Measurements from ENCODE around the gene MSMO1. TPM values are rescaled to one million over a fixed set of nuclear protein-coding genes. Genes with fewer than 3 reads are reported as not detected.

MSMO1 gene
- polyA plus RNA-seq, 1 donor from 2014 or later, result 242 TPM

GRCh38 chr4:165361810-165362209 is 34.3 kb downstream of the MSMO1 start:
- H2AFZ ChIP-seq (ENCODE audit: low read depth, low read length), result no peak overlapping the region

DNA sequence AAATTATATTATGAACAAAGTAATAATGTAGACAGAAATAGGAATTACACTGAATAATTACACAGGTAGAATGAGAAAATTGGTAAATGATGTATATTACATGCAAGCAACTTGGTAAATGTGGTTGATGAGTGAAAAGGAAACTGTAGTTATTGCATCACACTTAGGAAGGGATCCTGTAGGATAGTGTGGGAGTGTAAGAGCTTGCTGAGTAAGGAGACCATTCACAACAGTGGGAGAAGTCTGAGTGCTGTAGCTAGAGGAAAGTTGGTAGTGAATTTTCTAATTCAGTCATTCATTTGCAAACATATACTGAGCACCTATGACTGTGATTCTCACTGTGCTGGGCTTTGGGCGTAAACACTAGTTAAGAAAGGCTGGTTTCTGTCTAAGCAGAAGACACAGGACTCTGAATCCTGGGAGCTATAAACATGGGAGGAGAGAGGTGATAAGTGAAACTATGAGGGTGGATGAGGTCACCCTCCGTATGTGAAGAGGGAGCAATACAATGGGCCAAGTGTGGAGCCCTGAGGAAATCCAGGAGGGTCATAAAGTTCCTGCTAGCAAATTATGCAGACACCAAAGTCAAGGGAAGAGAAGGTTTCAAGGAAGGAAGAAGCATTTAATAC is 37.1 kb downstream of the MSMO1 start:
- H3K27ac ChIP-seq (ENCODE audit: low read length), result no peak overlapping the region
- H3K9me3 ChIP-seq (ENCODE audit: low read length), result no peaks in the 10 kb centered on the region
- no peak overlapping the region for H3K4me2 ChIP-seq (ENCODE audit: low read length)
- H2AFZ ChIP-seq (ENCODE audit: low read depth, low read length), result no peak overlapping the region
- H3K27me3 ChIP-seq (ENCODE audit: insufficient read depth, low read depth, low read length), result no peaks in the 10 kb centered on the region
- H3K79me2 ChIP-seq (replicated peaks; ENCODE audit: insufficient read depth, low read length), result no peaks in the 10 kb centered on the region
- H3F3A ChIP-seq (ENCODE audit: insufficient read depth, low read length, poor library complexity, severe bottlenecking), result no peaks in the 10 kb centered on the region
- no peak overlapping the region for H3K9ac ChIP-seq (ENCODE audit: low read length)
- no peaks in the 10 kb centered on the region for H3K36me3 ChIP-seq (ENCODE audit: insufficient read depth, low read length)
- no peaks in the 10 kb centered on the region for H4K20me1 ChIP-seq (ENCODE audit: insufficient read depth)
- H3K4me3 ChIP-seq (ENCODE audit: low read length), result no peak overlapping the region
- no peaks in the 10 kb centered on the region for H3K9me2 ChIP-seq (ENCODE audit: insufficient read depth, low read length)
- TF ChIP-seq EP300 (conservative IDR thresholded peaks at IDR 0.05; ENCODE audit: poor library complexity, severe bottlenecking), result no peak
- TF ChIP-seq REST (IDR thresholded peaks at IDR 0.05; ENCODE audit: borderline replicate concordance), result no peak
- no peak for TF ChIP-seq RAD21 (conservative IDR thresholded peaks at IDR 0.05)
- TF ChIP-seq CTCF (IDR thresholded peaks at IDR 0.05; ENCODE audit: poor library complexity, severe bottlenecking), result no peak
- TF ChIP-seq POLR2AphosphoS5 (IDR thresholded peaks at IDR 0.05), result no peak
- TF ChIP-seq MXI1 (conservative IDR thresholded peaks at IDR 0.05; ENCODE audit: poor library complexity, severe bottlenecking), result no peak

More at GRCh38 chr4:165361810-165362209, 34.3 kb downstream of the MSMO1 start:
- Histone ChIP-seq H3K36me3 (ENCODE audit: insufficient read depth, low read length) (no peaks in the 10 kb centered on the region), H3K27me3 (ENCODE audit: insufficient read depth, low read depth, low read length) (no peaks in the 10 kb centered on the region), H3K4me2 (ENCODE audit: low read length) (no peak overlapping the region), H4K20me1 (ENCODE audit: insufficient read depth) (no peaks in the 10 kb centered on the region), H3K9ac (ENCODE audit: low read length) (no peak overlapping the region), H3K9me2 (ENCODE audit: insufficient read depth, low read length) (no peaks in the 10 kb centered on the region), H3K9me3 (ENCODE audit: low read length) (no peaks in the 10 kb centered on the region), H3K27ac (ENCODE audit: low read length) (no peak overlapping the region), H3K4me3 (ENCODE audit: low read length) (no peak overlapping the region), H3K79me2 (replicated peaks; ENCODE audit: insufficient read depth, low read length) (no peaks in the 10 kb centered on the region), H3F3A (ENCODE audit: insufficient read depth, low read length, poor library complexity, severe bottlenecking) (no peaks in the 10 kb centered on the region)
- TF ChIP-seq RAD21 (conservative IDR thresholded peaks at IDR 0.05) (no peak), CTCF (IDR thresholded peaks at IDR 0.05; ENCODE audit: poor library complexity, severe bottlenecking) (no peak), EZH2 (IDR thresholded peaks at IDR 0.05; ENCODE audit: borderline replicate concordance, insufficient read depth, low read length, poor library complexity, severe bottlenecking) (no peak), EP300 (conservative IDR thresholded peaks at IDR 0.05; ENCODE audit: poor library complexity, severe bottlenecking) (no peak), REST (IDR thresholded peaks at IDR 0.05; ENCODE audit: borderline replicate concordance) (no peak), MXI1 (conservative IDR thresholded peaks at IDR 0.05; ENCODE audit: poor library complexity, severe bottlenecking) (no peak), POLR2AphosphoS5 (IDR thresholded peaks at IDR 0.05) (no peak), TAF1 (IDR thresholded peaks at IDR 0.05; ENCODE audit: low read depth) (no peak), SMC3 (conservative IDR thresholded peaks at IDR 0.05; ENCODE audit: poor library complexity) (no peak)

Measured in neural cell (in vitro differentiated cells).